ENCODE results near the gene SYNCRIP. TPM values are rescaled to one million over a fixed set of nuclear protein-coding genes. Genes with fewer than 3 reads are reported as not detected.

Gene SYNCRIP
- total and polyA plus RNA-seq, 2 of the 13 experiments (the other 11 are each of a cell fraction or from before 2014, with no cell fraction given), result 8.1 to 112 TPM

DNA sequence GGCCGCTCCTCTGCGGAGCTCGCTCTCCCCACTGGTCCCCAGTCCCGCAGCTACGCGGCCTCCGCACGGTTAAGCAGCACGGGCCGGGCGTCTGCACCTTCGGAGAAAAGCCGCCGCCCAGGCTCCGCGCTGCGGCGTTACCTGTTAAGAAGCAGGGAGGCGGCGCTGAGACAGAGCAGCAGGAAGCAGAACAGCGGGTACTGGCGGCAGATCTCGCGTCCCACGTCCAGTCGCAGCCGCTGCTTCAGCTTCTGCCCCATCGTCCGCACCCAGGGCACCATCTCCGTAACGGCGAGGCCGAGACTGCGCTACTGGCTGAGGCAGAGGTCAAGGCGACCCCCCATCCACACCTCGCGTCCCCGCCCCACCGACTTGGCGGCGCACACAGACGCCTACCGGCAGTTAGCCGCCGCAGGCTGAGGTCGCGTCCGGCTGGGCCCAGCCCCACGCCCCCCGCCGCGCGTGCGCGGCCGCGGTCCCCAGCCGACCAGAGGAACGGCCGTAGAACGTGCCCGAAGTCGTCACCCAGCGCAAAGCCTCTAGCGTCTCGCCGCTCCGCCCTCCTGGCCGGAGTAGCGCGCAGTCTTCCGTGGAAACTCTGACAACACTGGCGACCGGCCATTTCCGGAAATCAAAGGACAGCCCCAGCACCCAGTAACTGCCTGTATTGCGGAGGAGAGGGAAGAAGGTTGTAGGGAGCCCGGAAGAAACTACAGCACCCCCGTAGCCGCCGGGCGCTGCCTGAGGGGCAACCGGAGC lies 49.1 kb downstream of the SYNCRIP start, which contains the start of gene SNX14 (continued):
- TF ChIP-seq MED8 (CRISPR knock-in tag; IDR thresholded peaks at IDR 0.05; ENCODE audit: insufficient replicate concordance) (peak; percentile 80), GATAD1 (CRISPR knock-in tag; IDR thresholded peaks at IDR 0.05) (peak; percentile 42; the same call in 1 of the 2 replicates), ZNF430 (CRISPR knock-in tag; IDR thresholded peaks at IDR 0.05) (peak; percentile 88), ZNF224 (CRISPR knock-in tag; IDR thresholded peaks at IDR 0.05) (no peak), ZFYVE20 (CRISPR knock-in tag; IDR thresholded peaks at IDR 0.05; ENCODE audit: borderline replicate concordance, low read depth) (peak; percentile 83; the same call in 1 of the 2 replicates), SALL1 (CRISPR knock-in tag; IDR thresholded peaks at IDR 0.05) (peak; percentile 86), ZBTB4 (CRISPR knock-in tag; IDR thresholded peaks at IDR 0.05; ENCODE audit: borderline replicate concordance) (peak; percentile 50), ZNF574 (CRISPR knock-in tag; IDR thresholded peaks at IDR 0.05) (peak; percentile 47; the same call in 1 of the 2 replicates), ZNF557 (CRISPR knock-in tag; IDR thresholded peaks at IDR 0.05) (0 out of 2 replicates have a peak, but pooled peaks have one; percentile 16), ATF7-NPFF (CRISPR knock-in tag; IDR thresholded peaks at IDR 0.05; ENCODE audit: low read depth) (peak; percentile 91), ZNF441 (CRISPR knock-in tag; IDR thresholded peaks at IDR 0.05; ENCODE audit: borderline replicate concordance) (peak; percentile 77; the same call in 1 of the 2 replicates), ZBTB14 (CRISPR knock-in tag; IDR thresholded peaks at IDR 0.05) (peak; percentile 58; the same call in 1 of the 2 replicates), ZMAT5 (CRISPR knock-in tag; IDR thresholded peaks at IDR 0.05; ENCODE audit: borderline replicate concordance, low read depth) (peak; percentile 63; the same call in 1 of the 2 replicates), SCMH1 (CRISPR knock-in tag; IDR thresholded peaks at IDR 0.05; ENCODE audit: borderline replicate concordance) (no peak), PRPF4 (IDR thresholded peaks at IDR 0.05; ENCODE audit: low read depth, low read length, poor library complexity, severe bottlenecking) (no peak)
- TF ChIP-seq, protein P1, sequence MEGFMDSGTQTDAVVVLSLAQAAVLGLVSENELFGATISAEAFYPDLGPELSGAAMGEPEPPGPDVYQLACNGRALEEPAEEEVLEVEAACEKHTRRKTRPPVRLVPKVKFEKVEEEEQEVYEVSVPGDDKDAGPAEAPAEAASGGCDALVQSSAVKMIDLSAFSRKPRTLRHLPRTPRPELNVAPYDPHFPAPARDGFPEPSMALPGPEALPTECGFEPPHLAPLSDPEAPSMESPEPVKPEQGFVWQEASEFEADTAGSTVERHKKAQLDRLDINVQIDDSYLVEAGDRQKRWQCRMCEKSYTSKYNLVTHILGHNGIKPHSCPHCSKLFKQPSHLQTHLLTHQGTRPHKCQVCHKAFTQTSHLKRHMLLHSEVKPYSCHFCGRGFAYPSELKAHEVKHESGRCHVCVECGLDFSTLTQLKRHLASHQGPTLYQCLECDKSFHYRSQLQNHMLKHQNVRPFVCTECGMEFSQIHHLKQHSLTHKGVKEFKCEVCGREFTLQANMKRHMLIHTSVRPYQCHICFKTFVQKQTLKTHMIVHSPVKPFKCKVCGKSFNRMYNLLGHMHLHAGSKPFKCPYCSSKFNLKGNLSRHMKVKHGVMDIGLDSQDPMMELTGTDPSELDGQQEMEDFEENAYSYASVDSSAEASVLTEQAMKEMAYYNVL (CRISPR knock-in tag; IDR thresholded peaks at IDR 0.05; ENCODE audit: borderline replicate concordance), result peak; percentile 86; the same call in 1 of the 2 replicates
- TF ChIP-seq, protein P2, sequence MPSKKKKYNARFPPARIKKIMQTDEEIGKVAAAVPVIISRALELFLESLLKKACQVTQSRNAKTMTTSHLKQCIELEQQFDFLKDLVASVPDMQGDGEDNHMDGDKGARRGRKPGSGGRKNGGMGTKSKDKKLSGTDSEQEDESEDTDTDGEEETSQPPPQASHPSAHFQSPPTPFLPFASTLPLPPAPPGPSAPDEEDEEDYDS (CRISPR knock-in tag; IDR thresholded peaks at IDR 0.05), result peak; percentile 28; the same call in 1 of the 2 replicates

Measured in HepG2 (cell line).